CD8-positive, alpha-beta memory T cell (primary cell): ENCODE data around the gene LDHAL6A. TPM values are rescaled to one million over a fixed set of nuclear protein-coding genes. Genes with fewer than 3 reads are reported as not detected.

Experiments used
- polyA plus RNA-seq: library from polyadenylated mRNA; unstranded; fragments of 300-500 nt; fragmentation: Illumina TruSeq; gene quantifications from one replicate; pipeline ENCODE4 v1.2.3, GENCODE V29; 2021
- total RNA-seq, 2 experiments: library from RNA; stranded (reverse); gene quantifications; one replicate each; pipeline ENCODE4 v1.2.3, GENCODE V29; 2021

The LDHAL6A gene
- total and polyA plus RNA-seq, 3 experiments from 2014 or later: not detected

Other genes starting within 250 kb of the LDHAL6A start
- not detected for gene SAA4, start 219.1 kb upstream of the LDHAL6A start, total RNA-seq
- not detected for gene SAA4, start 219.1 kb upstream of the LDHAL6A start, polyA plus RNA-seq
- gene SAA2, start 207.2 kb upstream of the LDHAL6A start, total RNA-seq: not detected
- not detected for gene SAA2, start 207.2 kb upstream of the LDHAL6A start, polyA plus RNA-seq
- not detected for gene SAA1, start 189.6 kb upstream of the LDHAL6A start, total RNA-seq
- not detected for gene SAA1, start 189.6 kb upstream of the LDHAL6A start, polyA plus RNA-seq
- 10 to 100 TPM; 18.5 to 19.4 TPM for gene HPS5, start 133.7 kb upstream of the LDHAL6A start, total RNA-seq
- 13.8 TPM for gene HPS5, start 133.7 kb upstream of the LDHAL6A start, polyA plus RNA-seq
- gene GTF2H1, start 133.3 kb upstream of the LDHAL6A start, total RNA-seq: 10 to 100 TPM; 60.3 to 62.0 TPM
- gene GTF2H1, start 133.3 kb upstream of the LDHAL6A start, polyA plus RNA-seq: 37.4 TPM
- gene LDHA, start 61.3 kb upstream of the LDHAL6A start, total RNA-seq: 1,000 to 10,000 TPM; 1,546 to 1,631 TPM
- gene LDHA, start 61.3 kb upstream of the LDHAL6A start, polyA plus RNA-seq: 389 TPM
- not detected for gene LDHC, start 43.5 kb upstream of the LDHAL6A start, total RNA-seq
- not detected for gene LDHC, start 43.5 kb upstream of the LDHAL6A start, polyA plus RNA-seq
- 10 to 100 TPM; 44.8 to 45.4 TPM for gene TSG101, start 71.1 kb downstream of the LDHAL6A start, total RNA-seq
- gene TSG101, start 71.1 kb downstream of the LDHAL6A start, polyA plus RNA-seq: 55.4 TPM
- 10 to 100 TPM; 15.6 to 16.6 TPM for gene UEVLD, start 132.9 kb downstream of the LDHAL6A start, total RNA-seq
- 14.2 TPM for gene UEVLD, start 132.9 kb downstream of the LDHAL6A start, polyA plus RNA-seq
- gene MISFA, start 143.9 kb downstream of the LDHAL6A start, total RNA-seq: under 1 TPM in 1 of 2 experiments, not detected in 1; 0.96 TPM
- gene MISFA, start 143.9 kb downstream of the LDHAL6A start, polyA plus RNA-seq: 0.47 TPM
- gene SPTY2D1, start 178.5 kb downstream of the LDHAL6A start, total RNA-seq: 10 to 100 TPM; 23.7 to 27.3 TPM
- gene SPTY2D1, start 178.5 kb downstream of the LDHAL6A start, polyA plus RNA-seq: 10.6 TPM
- gene TMEM86A, start 242.9 kb downstream of the LDHAL6A start, total RNA-seq: 1 to 10 TPM; 1.0 to 1.3 TPM
- gene TMEM86A, start 242.9 kb downstream of the LDHAL6A start, polyA plus RNA-seq: 0.54 TPM